Hepatocyte (in vitro differentiated cells): ENCODE results near the gene PMPCA. TPM values are rescaled to one million over a fixed set of nuclear protein-coding genes. Genes with fewer than 3 reads are reported as not detected.

Experiments
- DNase-seq: peaks from one replicate; pipeline ENCODE4 v3.0.0-alpha.2; 2016; ENCODE audit warnings: low spot score
- H2AFZ ChIP-seq: fragments of 200-600 bp; sonication (generic); 2 replicates; pipeline ENCODE4 v1.6.0; 2016; ENCODE audit warnings: antibody characterized with exemption, mild to moderate bottlenecking
- H3K27ac ChIP-seq: fragments of 200-600 bp; sonication (generic); 2 replicates; pipeline ENCODE4 v1.5.1; 2016; ENCODE audit warnings: mild to moderate bottlenecking
- H3K27me3 ChIP-seq: fragments of 200-600 bp; sonication (generic); 2 replicates; pipeline ENCODE4 v1.6.1; 2016
- H3K36me3 ChIP-seq: fragments of 200-600 bp; sonication (generic); replicated peaks from 2 replicates; pipeline ENCODE4 v1.5.1; 2016; ENCODE audit warnings: low read depth; ENCODE audit not compliant: insufficient read depth
- H3K4me1 ChIP-seq: fragments of 200-600 bp; sonication (generic); 2 replicates; pipeline ENCODE4 v1.5.1; 2016; ENCODE audit warnings: mild to moderate bottlenecking, moderate library complexity; ENCODE audit not compliant: insufficient read depth
- H3K4me2 ChIP-seq: fragments of 200-600 bp; sonication (generic); 2 replicates; pipeline ENCODE4 v1.6.0; 2016
- H3K4me3 ChIP-seq: fragments of 200-600 bp; sonication (generic); 2 replicates; pipeline ENCODE4 v1.5.1; 2016; ENCODE audit warnings: mild to moderate bottlenecking
- H3K79me2 ChIP-seq: fragments of 200-600 bp; sonication (generic); 2 replicates; pipeline ENCODE4 v1.6.0; 2017; ENCODE audit warnings: mild to moderate bottlenecking
- H3K9me2 ChIP-seq: fragments of 200-600 bp; sonication (generic); replicated peaks from 2 replicates; pipeline ENCODE4 v1.6.0; 2017; ENCODE audit warnings: mild to moderate bottlenecking; ENCODE audit not compliant: insufficient read depth
- H3K9me3 ChIP-seq: fragments of 200-600 bp; sonication (generic); 2 replicates; pipeline ENCODE4 v1.5.1; 2016; ENCODE audit warnings: low read depth, mild to moderate bottlenecking
- H4K20me1 ChIP-seq: fragments of 200-600 bp; sonication (generic); 2 replicates; pipeline ENCODE4 v1.6.0; 2016; ENCODE audit warnings: mild to moderate bottlenecking; ENCODE audit not compliant: insufficient read depth, poor library complexity, severe bottlenecking
- CTCF ChIP-seq: fragments of 200-600 bp; sonication (generic); IDR thresholded peaks from 2 replicates; pipeline ENCODE4 v1.5.1; 2016; ENCODE audit warnings: antibody characterized with exemption, mild to moderate bottlenecking; ENCODE audit not compliant: poor library complexity
- EZH2 ChIP-seq: fragments of 200-600 bp; sonication (generic); IDR thresholded peaks from 2 replicates; pipeline ENCODE4 v1.6.1; 2016; ENCODE audit warnings: antibody characterized with exemption, mild to moderate bottlenecking, borderline replicate concordance
- EZH2phosphoT487 ChIP-seq: fragments of 200-600 bp; sonication (generic); IDR thresholded peaks from one replicate; pipeline ENCODE4 v1.6.1; 2018; ENCODE audit warnings: antibody characterized with exemption, mild to moderate bottlenecking, low read depth, moderate library complexity; ENCODE audit not compliant: unreplicated experiment, severe bottlenecking
- WGBS: methylation state at CpG from one replicate; pipeline ENCODE4 v1.1.6; 2016; ENCODE audit warnings: low lambda C conversion rate; ENCODE audit errors: missing lambda C conversion rate; 5-methylcytosine and 5-hydroxymethylcytosine counted together
- polyA plus RNA-seq: library from polyadenylated mRNA; unstranded; fragments of >200 nt; fragmentation: Nextera tagmentation; extraction: Ambion mirVana; gene quantifications from 2 replicates; pipeline ENCODE4 v1.2.1, GENCODE V29; 2016
- total RNA-seq: library from RNA; depleted of rRNA; stranded (reverse); fragments of >200 nt; gene quantifications from 2 replicates; pipeline ENCODE4 v1.2.3, GENCODE V29; 2014

The PMPCA gene
- total and polyA plus RNA-seq, 2 experiments from 2014 or later: 45.1 to 85.7 TPM

DNA sequence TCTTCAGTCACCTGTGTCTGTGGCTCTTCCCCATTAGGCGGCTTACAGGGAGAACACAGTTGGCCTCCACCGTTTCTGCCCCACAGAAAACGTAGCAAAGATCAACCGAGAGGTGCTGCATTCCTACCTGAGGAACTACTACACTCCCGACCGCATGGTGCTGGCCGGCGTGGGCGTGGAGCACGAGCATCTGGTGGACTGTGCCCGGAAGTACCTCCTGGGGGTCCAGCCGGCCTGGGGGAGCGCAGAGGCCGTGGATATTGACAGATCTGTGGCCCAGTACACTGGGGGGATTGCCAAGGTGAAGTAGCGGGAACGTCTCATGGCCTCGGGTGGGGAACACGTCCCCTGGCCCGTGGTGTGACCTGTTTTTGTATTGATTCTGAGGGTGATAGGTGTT is 6.5 kb downstream of the PMPCA start:
- H3K4me2 ChIP-seq: no peak overlapping the region
- H2AFZ ChIP-seq: no peak overlapping the region
- no peaks in the 10 kb centered on the region for H3K27me3 ChIP-seq
- H3K4me1 ChIP-seq: peaks cover 3% of the 10 kb centered on the region
- H4K20me1 ChIP-seq: no peaks in the 10 kb centered on the region
- no peaks in the 10 kb centered on the region for H3K9me3 ChIP-seq
- TF ChIP-seq EZH2phosphoT487: no peak
- TF ChIP-seq CTCF: no peak
- no peak for TF ChIP-seq EZH2
- WGBS: 96% methylated on average over 19 of the region's 19 CpGs
- H3K4me3 ChIP-seq: no peak overlapping the region
- no peaks in the 10 kb centered on the region for H3K9me2 ChIP-seq
- H3K79me2 ChIP-seq: peaks cover 19% of the 10 kb centered on the region
- no peak for DNase-seq
- no peaks in the 10 kb centered on the region for H3K36me3 ChIP-seq
- H3K27ac ChIP-seq: no peak overlapping the region

DNA sequence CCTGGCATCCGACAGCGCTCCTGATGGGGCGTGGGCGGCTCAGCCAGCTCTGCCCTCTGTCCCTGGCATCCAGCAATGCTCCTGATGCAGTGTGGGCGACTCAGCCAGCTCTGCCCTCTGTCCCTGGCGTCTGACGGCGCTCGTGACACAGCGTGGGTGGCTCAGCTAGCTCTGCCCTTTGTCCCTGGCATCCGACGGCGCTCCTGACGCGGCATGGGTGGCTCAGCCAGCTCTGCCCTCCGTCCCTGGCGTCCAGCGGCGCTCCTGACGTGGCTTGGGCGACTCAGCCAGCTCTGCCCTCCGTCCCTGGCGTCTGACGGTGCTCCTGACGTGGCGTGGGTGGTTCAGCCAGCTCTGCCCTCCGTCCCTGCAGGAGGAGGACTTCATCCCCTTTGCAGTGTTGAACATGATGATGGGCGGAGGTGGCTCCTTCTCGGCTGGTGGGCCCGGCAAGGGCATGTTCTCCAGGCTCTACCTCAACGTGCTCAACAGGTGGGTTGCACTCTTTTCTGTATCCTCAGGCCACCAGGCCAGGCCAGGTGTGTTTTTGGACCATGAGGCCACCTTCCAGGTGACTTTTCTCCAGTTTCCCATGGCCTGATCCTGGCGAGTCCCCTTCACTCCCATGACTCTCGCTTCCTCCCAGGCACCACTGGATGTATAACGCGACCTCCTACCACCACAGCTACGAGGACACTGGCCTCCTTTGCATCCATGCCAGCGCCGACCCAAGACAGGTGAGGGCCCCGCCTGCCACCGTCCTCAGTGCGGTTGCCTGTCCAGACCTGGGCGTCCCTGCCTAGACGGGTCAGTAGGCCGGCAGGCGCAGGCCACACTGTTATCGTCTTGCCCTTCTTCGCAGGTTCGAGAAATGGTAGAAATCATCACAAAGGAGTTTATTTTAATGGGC is 8.0 kb downstream of the PMPCA start:
- no peak overlapping the region for H3K27ac ChIP-seq
- no peaks in the 10 kb centered on the region for H3K9me3 ChIP-seq
- no peaks in the 10 kb centered on the region for H4K20me1 ChIP-seq
- peaks cover 5% of the 10 kb centered on the region for H3K79me2 ChIP-seq
- H3K36me3 ChIP-seq: no peaks in the 10 kb centered on the region
- no peak overlapping the region for H2AFZ ChIP-seq
- H3K4me2 ChIP-seq: no peak overlapping the region
- H3K9me2 ChIP-seq: no peaks in the 10 kb centered on the region
- no peaks in the 10 kb centered on the region for H3K4me1 ChIP-seq
- WGBS: 98% methylated on average over 48 of the region's 48 CpGs
- no peak overlapping the region for H3K4me3 ChIP-seq
- no peak for TF ChIP-seq EZH2
- no peak for TF ChIP-seq CTCF
- no peak for TF ChIP-seq EZH2phosphoT487
- no peak for DNase-seq
- no peaks in the 10 kb centered on the region for H3K27me3 ChIP-seq

GRCh38 chr9:136419092-136419420 is 8.6 kb downstream of the PMPCA start:
- H3K79me2 ChIP-seq: no peaks in the 10 kb centered on the region
- H4K20me1 ChIP-seq: no peaks in the 10 kb centered on the region
- TF ChIP-seq CTCF (no peak), EZH2 (no peak), EZH2phosphoT487 (no peak)
- no peak overlapping the region for H2AFZ ChIP-seq
- no peaks in the 10 kb centered on the region for H3K4me1 ChIP-seq
- no peaks in the 10 kb centered on the region for H3K36me3 ChIP-seq
- no peak for DNase-seq
- H3K27ac ChIP-seq: no peak overlapping the region
- WGBS: 95% methylated on average over 12 of the region's 12 CpGs
- H3K4me3 ChIP-seq: no peak overlapping the region
- H3K9me3 ChIP-seq: no peaks in the 10 kb centered on the region
- H3K9me2 ChIP-seq: no peaks in the 10 kb centered on the region
- H3K4me2 ChIP-seq: no peak overlapping the region
- no peaks in the 10 kb centered on the region for H3K27me3 ChIP-seq
